COLO829 (cell line): Measurements from ENCODE around the gene IL15.
"Not testable (repeated sequence)": the region's sequence is repeated elsewhere in the genome, so short reads cannot be mapped to it uniquely, and the experiment has no call there.

ENCODE experiments used
- DNase-seq: peaks from one replicate; pipeline ENCODE4 v3.0.0; 2012; ENCODE audit warnings: low spot score

Gene IL15

DNA sequence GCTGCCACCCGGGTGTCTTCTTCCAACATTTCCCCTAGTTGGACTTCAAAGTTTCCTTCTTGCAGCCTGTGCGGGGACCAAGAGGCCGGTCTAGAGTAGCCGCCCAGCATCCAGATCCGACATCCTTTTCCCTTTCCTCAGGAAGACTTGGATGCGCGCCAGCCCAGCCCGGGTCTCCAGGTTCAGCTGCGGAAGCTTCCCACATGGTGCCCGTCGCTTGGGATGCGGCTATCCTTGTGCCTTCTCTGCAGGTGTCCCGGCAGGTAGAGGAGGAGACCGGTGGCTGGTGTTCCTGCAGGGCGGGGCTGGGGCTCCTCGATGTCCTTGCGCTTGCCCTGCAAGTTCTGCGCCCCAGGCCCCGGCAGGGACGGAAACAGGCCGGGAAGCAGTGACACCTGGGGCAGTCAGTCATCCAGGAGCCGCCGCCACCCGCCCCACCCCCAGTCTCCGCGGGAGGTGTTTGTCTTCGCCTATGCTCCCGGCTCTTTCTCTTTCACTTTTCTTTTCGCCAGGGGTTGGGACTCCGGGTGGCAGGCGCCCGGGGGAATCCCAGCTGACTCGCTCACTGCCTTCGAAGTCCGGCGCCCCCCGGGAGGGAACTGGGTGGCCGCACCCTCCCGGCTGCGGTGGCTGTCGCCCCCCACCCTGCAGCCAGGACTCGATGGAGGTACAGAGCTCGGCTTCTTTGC, at the start of gene IL15:
Gene IL15, plus strand, starts transcription at position 502 of the 689 bp plus-strand sequence. CDS start 82,882 bp downstream, outside the sequence.
- DNase-seq: peak; percentile 35

GRCh38 chr4:141587897-141588296, 48.5 kb upstream of the IL15 start:
- DNase-seq: peak; percentile 10

DNA sequence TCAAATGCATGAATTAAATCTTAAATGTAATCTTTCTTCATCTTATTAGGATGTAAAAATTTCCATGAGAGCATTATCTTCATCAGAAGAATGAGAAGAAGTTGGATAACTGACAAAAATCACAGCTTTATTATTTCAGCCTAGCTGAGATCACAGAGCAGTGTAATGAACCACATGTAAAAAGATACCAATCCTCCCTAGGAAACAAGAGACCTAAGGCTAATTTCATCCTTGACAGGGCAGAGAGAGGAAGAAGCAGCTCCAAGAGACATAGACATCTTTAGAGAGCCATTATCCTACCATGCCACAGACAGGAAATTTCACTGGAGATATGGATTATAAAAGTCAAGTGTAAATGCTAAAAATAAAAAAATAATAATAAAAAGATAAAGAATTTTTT, 40.9 kb upstream of the IL15 start:
- DNase-seq: no peak

GRCh38 chr4:141599853-141600252, 36.5 kb upstream of the IL15 start:
- DNase-seq: no peak

- not testable (repeated sequence) for DNase-seq
Observed at GRCh38 chr4:141604683-141605082, 31.7 kb upstream of the IL15 start.

GRCh38 chr4:141605425-141605856, 30.9 kb upstream of the IL15 start:
- DNase-seq: no peak

- no peak for DNase-seq
Observed at GRCh38 chr4:141609243-141609642, 27.1 kb upstream of the IL15 start.

GRCh38 chr4:141610365-141610764, 26.0 kb upstream of the IL15 start:
- DNase-seq: no peak

- DNase-seq: no peak
Observed at GRCh38 chr4:141614878-141615586, 21.4 kb upstream of the IL15 start.

DNA sequence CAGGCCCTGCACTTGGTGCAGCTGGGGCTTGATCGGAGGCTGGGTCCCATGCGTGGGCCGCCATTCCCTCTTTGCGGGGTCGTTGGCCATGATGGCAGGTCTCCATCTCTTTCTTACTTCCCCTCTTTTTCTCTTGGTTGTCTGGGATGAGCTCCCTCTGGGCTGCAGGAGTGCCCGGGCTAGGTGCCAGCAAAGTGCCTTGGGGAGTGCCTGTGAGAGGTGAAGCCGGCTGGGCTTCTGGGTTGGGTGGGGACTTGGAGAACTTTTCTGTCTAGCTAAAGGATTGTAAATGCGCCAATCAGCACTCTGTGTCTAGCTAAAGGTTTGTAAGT, 20.8 kb upstream of the IL15 start:
- not testable (repeated sequence) for DNase-seq

GRCh38 chr4:141620715-141621114, 15.7 kb upstream of the IL15 start:
- DNase-seq: no peak

DNA sequence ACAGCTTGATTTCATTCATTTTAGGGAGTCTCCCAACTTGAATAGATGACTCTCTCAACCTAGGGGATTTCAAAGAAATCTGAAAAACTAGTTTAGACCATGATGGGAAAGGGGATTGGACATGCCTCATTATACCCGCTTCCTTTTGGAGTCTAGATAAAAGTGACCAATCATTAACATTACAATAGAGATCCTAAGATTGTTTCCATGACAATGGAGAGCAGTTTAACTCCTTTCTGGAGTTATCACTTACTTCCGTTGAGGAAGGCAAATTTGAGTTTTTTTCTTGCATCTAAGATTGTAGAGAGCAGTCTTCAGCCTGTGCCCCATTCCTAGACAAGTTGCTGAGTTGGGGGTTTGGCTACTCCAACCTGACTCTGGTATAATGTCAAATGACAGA, 11.4 kb upstream of the IL15 start:
- DNase-seq: no peak

- no peak for DNase-seq
Observed at GRCh38 chr4:141630854-141631253, 5.5 kb upstream of the IL15 start.

DNA sequence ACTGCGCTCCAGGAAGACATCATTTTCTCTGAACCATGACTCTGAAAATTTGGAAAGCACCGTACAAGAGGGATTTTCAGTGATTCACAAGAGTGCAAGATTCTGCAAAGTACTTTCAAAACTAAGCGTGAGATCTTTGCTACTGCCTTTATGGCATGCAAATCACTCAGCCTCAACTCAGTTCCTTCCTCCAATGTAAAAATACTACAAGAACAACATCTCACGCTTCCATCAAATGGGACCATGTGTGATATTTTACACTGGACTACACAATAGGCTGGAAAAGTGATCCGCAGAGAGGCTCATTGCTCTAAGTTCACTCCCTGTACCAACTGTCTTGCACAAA, 674 bp upstream of the IL15 start:
- DNase-seq: no peak

DNA sequence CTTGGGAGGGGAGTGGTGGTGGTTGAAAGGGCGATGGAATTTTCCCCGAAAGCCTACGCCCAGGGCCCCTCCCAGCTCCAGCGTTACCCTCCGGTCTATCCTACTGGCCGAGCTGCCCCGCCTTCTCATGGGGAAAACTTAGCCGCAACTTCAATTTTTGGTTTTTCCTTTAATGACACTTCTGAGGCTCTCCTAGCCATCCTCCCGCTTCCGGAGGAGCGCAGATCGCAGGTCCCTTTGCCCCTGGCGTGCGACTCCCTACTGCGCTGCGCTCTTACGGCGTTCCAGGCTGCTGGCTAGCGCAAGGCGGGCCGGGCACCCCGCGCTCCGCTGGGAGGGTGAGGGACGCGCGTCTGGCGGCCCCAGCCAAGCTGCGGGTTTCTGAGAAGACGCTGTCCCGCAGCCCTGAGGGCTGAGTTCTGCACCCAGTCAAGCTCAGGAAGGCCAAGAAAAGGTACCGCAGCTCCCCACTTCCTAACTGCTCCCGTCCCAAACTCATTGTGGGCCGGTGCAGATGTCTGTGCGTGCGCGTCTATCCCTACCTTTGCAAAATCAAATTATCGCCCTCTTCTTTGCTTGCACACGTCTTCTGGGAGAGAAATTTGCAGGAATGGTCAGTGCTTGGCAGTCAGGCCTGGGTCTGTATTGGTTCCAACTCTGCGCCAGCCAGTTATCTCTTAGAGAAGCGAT, 533 bp downstream of the IL15 start:
- DNase-seq: peak; percentile 48

GRCh38 chr4:141637565-141637964, 1.2 kb downstream of the IL15 start:
- no peak for DNase-seq

- no peak for DNase-seq
Observed at GRCh38 chr4:141638230-141638629, 1.8 kb downstream of the IL15 start.

- no peak for DNase-seq
Observed at GRCh38 chr4:141640696-141641095, 4.3 kb downstream of the IL15 start.

GRCh38 chr4:141642063-141642462, 5.7 kb downstream of the IL15 start:
- DNase-seq: no peak

DNA sequence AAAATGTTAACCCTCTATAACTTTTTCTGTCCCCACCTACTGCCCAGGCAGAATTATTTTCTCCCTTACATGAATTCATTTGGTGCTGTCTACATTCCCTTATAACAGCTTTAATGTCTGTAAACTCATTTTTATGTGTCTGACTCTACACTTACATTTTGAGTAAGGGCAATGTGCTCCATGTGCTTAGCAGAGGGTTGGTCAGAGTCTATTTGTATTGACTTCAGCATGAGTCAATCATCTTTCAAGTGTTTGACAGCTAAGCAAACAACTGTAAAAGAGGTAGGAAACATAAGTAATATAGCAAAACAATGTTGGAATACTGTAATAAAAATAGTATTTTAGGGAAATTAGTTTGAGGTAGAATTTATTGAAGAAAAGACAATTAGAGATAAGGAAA, 6.3 kb downstream of the IL15 start:
- no peak for DNase-seq

DNA sequence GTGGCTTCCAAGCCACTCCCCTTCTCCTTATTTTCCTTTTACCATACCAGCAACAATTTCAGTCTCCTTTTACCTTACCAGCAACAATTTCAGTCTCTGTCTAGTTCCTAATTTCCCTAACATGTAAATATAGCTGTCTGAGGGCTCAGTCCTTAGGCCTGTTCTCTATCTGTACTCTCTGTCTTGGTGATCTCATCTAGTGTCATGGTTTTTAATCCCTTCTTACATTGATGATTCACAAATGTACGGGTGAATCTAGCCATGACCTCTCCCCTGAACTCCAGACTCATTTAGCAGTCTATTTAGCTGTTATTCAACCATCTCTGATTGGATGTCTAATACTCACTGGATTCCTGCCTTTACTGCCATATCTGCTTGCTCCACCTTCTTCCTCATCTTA, 7.2 kb downstream of the IL15 start:
- no peak for DNase-seq

- no peak for DNase-seq
Observed at GRCh38 chr4:141645611-141646340, 9.4 kb downstream of the IL15 start.

DNA sequence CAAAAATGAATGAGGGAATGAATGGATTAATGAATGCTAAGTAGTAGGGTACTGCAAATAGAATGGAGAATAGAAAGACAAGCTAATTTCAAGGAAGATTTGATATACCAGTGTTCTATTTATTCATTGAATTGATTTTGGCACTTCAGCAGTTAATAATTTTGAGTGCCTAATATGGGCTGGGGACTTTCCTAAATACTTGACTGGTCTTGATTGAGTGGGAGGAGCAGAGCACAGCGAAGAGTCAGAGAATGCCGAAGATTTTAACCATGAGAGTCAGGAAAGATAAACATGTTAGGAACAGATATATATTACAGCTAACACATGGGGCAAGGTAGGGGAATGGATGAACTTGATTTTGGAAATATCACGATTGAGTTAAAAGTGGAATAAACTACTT, 10.6 kb downstream of the IL15 start:
- no peak for DNase-seq
